HL-60 (cell line): ENCODE measurements around the gene PODNL1.

Experiments used
- DNase-seq, 2 experiments: peaks; one replicate each; pipeline ENCODE4 v3.0.0-alpha.2; 2010 to 2020; ENCODE audit warnings: low read depth in 1 of 2, low spot score in 1 of 2
- H3K27ac ChIP-seq: fragments of 250-450 bp; sonication (Bioruptor Pico); replicated peaks from 2 replicates; pipeline ENCODE4 v1.5.1; 2020; ENCODE audit warnings: mild to moderate bottlenecking, moderate library complexity
- H3K27me3 ChIP-seq: fragments of 250-450 bp; sonication (Bioruptor Pico); 2 replicates; pipeline ENCODE4 v1.5.1; 2021; ENCODE audit warnings: mild to moderate bottlenecking, moderate library complexity; ENCODE audit not compliant: insufficient read depth, poor library complexity, severe bottlenecking
- H3K4me3 ChIP-seq: replicated peaks from 2 replicates; pipeline ENCODE4 v1.5.1; 2011; ENCODE audit warnings: mild to moderate bottlenecking, control low read depth, low read length; ENCODE audit not compliant: insufficient read depth
- GABPA ChIP-seq: IDR thresholded peaks from 2 replicates; pipeline ENCODE4 v1.6.1; 2012; ENCODE audit warnings: low read depth
- POLR2AphosphoS5 ChIP-seq: IDR thresholded peaks from 2 replicates; pipeline ENCODE4 v1.6.1; 2012; ENCODE audit warnings: low read depth
- SPI1 ChIP-seq: IDR thresholded peaks from 2 replicates; pipeline ENCODE4 v1.6.1; 2012; ENCODE audit warnings: low read depth, mild to moderate bottlenecking, borderline replicate concordance
- TF ChIP-seq, protein P1 (sequence below): IDR thresholded peaks from 2 replicates; pipeline ENCODE4 v1.6.1; 2012; ENCODE audit warnings: low read depth; ENCODE audit not compliant: insufficient replicate concordance
- TF ChIP-seq, protein P2 (sequence below): IDR thresholded peaks from one replicate; pipeline ENCODE4 v1.5.1; 2011; ENCODE audit warnings: low read length, control low read depth, inconsistent platforms; ENCODE audit not compliant: insufficient read depth

Gene PODNL1

DNA sequence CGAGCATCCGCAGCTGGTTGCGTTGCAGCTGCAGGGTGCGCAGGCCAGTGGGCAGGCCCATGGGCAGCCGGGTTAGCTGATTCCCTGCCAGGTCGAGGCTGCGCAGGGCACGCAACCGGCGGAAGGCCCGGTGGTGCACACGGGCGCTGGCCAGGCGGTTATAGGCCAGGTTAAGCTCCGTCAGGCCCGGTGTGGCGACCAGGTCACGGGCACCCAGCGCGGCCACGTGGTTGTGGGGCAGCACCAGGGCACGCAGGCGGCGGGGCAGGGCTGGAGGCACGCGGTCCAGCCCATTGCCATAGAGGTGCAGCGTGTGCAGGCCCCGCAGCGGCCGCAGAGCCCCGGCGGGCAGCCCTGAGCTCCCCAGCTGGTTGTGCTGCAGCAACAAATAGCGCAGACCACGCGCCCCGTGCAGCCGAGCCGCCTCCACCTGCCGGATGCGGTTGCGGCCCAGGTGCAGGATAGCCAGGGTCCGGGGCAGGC lies 5.3 kb downstream of the PODNL1 start:
- TF ChIP-seq, protein P1, sequence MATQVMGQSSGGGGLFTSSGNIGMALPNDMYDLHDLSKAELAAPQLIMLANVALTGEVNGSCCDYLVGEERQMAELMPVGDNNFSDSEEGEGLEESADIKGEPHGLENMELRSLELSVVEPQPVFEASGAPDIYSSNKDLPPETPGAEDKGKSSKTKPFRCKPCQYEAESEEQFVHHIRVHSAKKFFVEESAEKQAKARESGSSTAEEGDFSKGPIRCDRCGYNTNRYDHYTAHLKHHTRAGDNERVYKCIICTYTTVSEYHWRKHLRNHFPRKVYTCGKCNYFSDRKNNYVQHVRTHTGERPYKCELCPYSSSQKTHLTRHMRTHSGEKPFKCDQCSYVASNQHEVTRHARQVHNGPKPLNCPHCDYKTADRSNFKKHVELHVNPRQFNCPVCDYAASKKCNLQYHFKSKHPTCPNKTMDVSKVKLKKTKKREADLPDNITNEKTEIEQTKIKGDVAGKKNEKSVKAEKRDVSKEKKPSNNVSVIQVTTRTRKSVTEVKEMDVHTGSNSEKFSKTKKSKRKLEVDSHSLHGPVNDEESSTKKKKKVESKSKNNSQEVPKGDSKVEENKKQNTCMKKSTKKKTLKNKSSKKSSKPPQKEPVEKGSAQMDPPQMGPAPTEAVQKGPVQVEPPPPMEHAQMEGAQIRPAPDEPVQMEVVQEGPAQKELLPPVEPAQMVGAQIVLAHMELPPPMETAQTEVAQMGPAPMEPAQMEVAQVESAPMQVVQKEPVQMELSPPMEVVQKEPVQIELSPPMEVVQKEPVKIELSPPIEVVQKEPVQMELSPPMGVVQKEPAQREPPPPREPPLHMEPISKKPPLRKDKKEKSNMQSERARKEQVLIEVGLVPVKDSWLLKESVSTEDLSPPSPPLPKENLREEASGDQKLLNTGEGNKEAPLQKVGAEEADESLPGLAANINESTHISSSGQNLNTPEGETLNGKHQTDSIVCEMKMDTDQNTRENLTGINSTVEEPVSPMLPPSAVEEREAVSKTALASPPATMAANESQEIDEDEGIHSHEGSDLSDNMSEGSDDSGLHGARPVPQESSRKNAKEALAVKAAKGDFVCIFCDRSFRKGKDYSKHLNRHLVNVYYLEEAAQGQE = no peak
- TF ChIP-seq GABPA (no peak), POLR2AphosphoS5 (no peak), SPI1 (no peak)
- TF ChIP-seq, protein P2, sequence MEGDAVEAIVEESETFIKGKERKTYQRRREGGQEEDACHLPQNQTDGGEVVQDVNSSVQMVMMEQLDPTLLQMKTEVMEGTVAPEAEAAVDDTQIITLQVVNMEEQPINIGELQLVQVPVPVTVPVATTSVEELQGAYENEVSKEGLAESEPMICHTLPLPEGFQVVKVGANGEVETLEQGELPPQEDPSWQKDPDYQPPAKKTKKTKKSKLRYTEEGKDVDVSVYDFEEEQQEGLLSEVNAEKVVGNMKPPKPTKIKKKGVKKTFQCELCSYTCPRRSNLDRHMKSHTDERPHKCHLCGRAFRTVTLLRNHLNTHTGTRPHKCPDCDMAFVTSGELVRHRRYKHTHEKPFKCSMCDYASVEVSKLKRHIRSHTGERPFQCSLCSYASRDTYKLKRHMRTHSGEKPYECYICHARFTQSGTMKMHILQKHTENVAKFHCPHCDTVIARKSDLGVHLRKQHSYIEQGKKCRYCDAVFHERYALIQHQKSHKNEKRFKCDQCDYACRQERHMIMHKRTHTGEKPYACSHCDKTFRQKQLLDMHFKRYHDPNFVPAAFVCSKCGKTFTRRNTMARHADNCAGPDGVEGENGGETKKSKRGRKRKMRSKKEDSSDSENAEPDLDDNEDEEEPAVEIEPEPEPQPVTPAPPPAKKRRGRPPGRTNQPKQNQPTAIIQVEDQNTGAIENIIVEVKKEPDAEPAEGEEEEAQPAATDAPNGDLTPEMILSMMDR = no peak
- no peak for DNase-seq
- Histone ChIP-seq H3K27ac (no peak overlapping the region), H3K27me3 (no peaks in the 10 kb centered on the region), H3K4me3 (no peak overlapping the region)

DNA sequence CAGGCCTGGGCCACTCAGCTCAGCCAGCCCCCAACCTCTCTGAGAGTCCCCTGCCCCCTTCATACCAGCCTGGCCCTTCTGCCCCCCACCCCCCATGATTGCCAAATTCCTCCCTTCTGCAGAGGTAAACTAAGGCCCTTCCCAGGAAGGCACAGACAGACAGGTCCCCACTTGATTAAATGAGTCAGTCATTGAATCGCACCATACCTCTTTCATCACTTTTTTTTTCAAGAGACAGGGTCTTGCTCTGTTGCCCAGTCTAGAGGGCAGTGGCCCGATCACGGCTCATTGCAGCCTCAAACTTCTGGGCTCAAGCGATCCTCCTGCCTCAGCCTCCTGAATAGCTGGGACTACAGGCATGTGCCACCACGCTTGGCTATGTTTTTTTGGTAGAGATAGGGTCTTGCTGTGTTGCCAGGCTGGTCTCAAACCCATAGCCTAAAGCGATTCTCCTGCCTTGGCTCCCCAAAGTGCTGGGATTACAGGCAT lies 6.0 kb downstream of the PODNL1 start:
- no peak overlapping the region for H3K4me3 ChIP-seq
- DNase-seq = no peak
- no peaks in the 10 kb centered on the region for H3K27me3 ChIP-seq
- TF ChIP-seq, protein P2 = no peak
- no peak for TF ChIP-seq POLR2AphosphoS5
- no peak for TF ChIP-seq SPI1
- TF ChIP-seq GABPA = no peak
- TF ChIP-seq, protein P1 = no peak
- no peak overlapping the region for H3K27ac ChIP-seq

DNA sequence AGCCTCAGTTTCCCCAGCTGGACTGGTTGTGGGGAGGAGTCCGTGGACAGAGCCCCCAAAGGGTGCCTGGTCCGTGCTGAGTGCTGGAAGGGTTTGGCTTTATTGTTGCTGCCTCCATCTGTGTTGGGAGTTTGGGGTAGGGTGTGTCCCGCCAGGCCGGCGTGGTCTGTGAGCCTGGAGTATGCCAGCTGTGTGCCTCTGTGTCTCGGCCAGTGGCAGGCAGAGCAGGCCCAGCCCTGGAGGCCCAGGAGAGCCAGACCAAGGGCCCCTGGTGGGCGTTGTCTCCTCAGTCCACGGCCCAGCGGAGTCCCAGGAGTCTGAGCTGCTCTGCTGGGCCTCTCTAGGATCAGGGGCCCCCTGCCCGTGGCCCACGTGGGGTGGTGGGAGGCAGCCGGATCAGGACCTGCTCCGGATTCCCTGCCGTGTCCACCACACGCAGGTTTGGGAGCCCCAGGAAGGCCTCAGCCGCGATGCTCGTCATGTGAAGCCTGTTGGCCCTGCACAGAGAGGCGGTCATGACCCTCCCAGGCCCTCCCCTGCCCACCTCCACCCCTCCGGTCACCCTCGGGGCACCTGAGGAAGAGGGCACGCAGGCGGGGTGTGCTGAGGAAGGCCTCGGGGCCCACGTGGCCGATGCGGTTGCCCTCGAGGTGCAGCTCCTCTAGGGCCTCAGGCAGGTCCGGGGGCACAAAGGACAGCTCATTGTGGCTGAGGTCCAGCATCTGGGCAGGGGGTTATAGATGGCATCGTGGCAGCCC lies 6.6 kb downstream of the PODNL1 start:
- no peaks in the 10 kb centered on the region for H3K27me3 ChIP-seq
- no peak overlapping the region for H3K27ac ChIP-seq
- H3K4me3 ChIP-seq = no peak overlapping the region
- DNase-seq = no peak
- TF ChIP-seq POLR2AphosphoS5 (no peak; the same call in 1 of the 2 replicates), SPI1 (no peak), GABPA (no peak)
- TF ChIP-seq, protein P2 = no peak
- TF ChIP-seq, protein P1 = no peak
